ENCODE measurements around the gene PHKA1. TPM values are rescaled to one million over a fixed set of nuclear protein-coding genes. Genes with fewer than 3 reads are reported as not detected.

The PHKA1 gene
- total RNA-seq, 1 donor from 2014 or later, result 4.0 TPM

GRCh38 chrX:72705814-72706213, 8.3 kb downstream of the PHKA1 start:
- Mint-ChIP-seq H3K4me1 (ENCODE audit: unreplicated experiment) (no peaks in the 10 kb centered on the region), H3K9me3 (ENCODE audit: unreplicated experiment) (no peaks in the 10 kb centered on the region), H3K4me3 (ENCODE audit: unreplicated experiment) (no peak overlapping the region), H3K36me3 (ENCODE audit: low read depth, unreplicated experiment) (no peaks in the 10 kb centered on the region), H3K27me3 (ENCODE audit: unreplicated experiment) (no peaks in the 10 kb centered on the region), H3K27ac (ENCODE audit: unreplicated experiment) (no peak overlapping the region)
- TF ChIP-seq CTCF (IDR thresholded peaks at IDR 0.05; ENCODE audit: unreplicated experiment), result no peak
- no peak for DNase-seq (ENCODE audit: low spot score)

GRCh38 chrX:72705111-72705510, 9.0 kb downstream of the PHKA1 start:
- Mint-ChIP-seq H3K36me3 (ENCODE audit: low read depth, unreplicated experiment) (no peaks in the 10 kb centered on the region), H3K4me1 (ENCODE audit: unreplicated experiment) (no peaks in the 10 kb centered on the region), H3K27ac (ENCODE audit: unreplicated experiment) (no peak overlapping the region), H3K27me3 (ENCODE audit: unreplicated experiment) (no peaks in the 10 kb centered on the region), H3K9me3 (ENCODE audit: unreplicated experiment) (no peaks in the 10 kb centered on the region), H3K4me3 (ENCODE audit: unreplicated experiment) (no peak overlapping the region)
- DNase-seq (ENCODE audit: low spot score), result no peak
- no peak for TF ChIP-seq CTCF (IDR thresholded peaks at IDR 0.05; ENCODE audit: unreplicated experiment)

- H3K9me3 Mint-ChIP-seq (ENCODE audit: unreplicated experiment), result no peaks in the 10 kb centered on the region
- peaks cover 4% of the 10 kb centered on the region for H3K4me1 Mint-ChIP-seq (ENCODE audit: unreplicated experiment)
- no peaks in the 10 kb centered on the region for H3K36me3 Mint-ChIP-seq (ENCODE audit: low read depth, unreplicated experiment)
- H3K27me3 Mint-ChIP-seq (ENCODE audit: unreplicated experiment), result no peaks in the 10 kb centered on the region
- no peak overlapping the region for H3K27ac Mint-ChIP-seq (ENCODE audit: unreplicated experiment)
- no peak for DNase-seq (ENCODE audit: low spot score)
- H3K4me3 Mint-ChIP-seq (ENCODE audit: unreplicated experiment), result no peak overlapping the region
- TF ChIP-seq CTCF (IDR thresholded peaks at IDR 0.05; ENCODE audit: unreplicated experiment), result no peak
Observed at GRCh38 chrX:72694170-72694569, 19.9 kb downstream of the PHKA1 start.

GRCh38 chrX:72693477-72693876, 20.6 kb downstream of the PHKA1 start:
- Mint-ChIP-seq H3K4me3 (ENCODE audit: unreplicated experiment) (no peak overlapping the region), H3K9me3 (ENCODE audit: unreplicated experiment) (no peaks in the 10 kb centered on the region), H3K27ac (ENCODE audit: unreplicated experiment) (no peak overlapping the region), H3K27me3 (ENCODE audit: unreplicated experiment) (no peaks in the 10 kb centered on the region), H3K4me1 (ENCODE audit: unreplicated experiment) (peaks cover 4% of the 10 kb centered on the region), H3K36me3 (ENCODE audit: low read depth, unreplicated experiment) (no peaks in the 10 kb centered on the region)
- no peak for TF ChIP-seq CTCF (IDR thresholded peaks at IDR 0.05; ENCODE audit: unreplicated experiment)
- DNase-seq (ENCODE audit: low spot score), result no peak

GRCh38 chrX:72687396-72687795, 26.7 kb downstream of the PHKA1 start:
- TF ChIP-seq CTCF (IDR thresholded peaks at IDR 0.05; ENCODE audit: unreplicated experiment), result no peak
- DNase-seq (ENCODE audit: low spot score), result no peak

More at GRCh38 chrX:72687396-72687795, 26.7 kb downstream of the PHKA1 start:
- Mint-ChIP-seq H3K27me3 (ENCODE audit: unreplicated experiment) (no peaks in the 10 kb centered on the region), H3K36me3 (ENCODE audit: low read depth, unreplicated experiment) (peaks cover 7% of the 10 kb centered on the region), H3K4me3 (ENCODE audit: unreplicated experiment) (no peak overlapping the region), H3K4me1 (ENCODE audit: unreplicated experiment) (no peaks in the 10 kb centered on the region), H3K27ac (ENCODE audit: unreplicated experiment) (no peak overlapping the region), H3K9me3 (ENCODE audit: unreplicated experiment) (peaks cover 3% of the 10 kb centered on the region)
